GM12878 (cell line): ENCODE results near the gene ATP5PO. TPM values are rescaled to one million over a fixed set of nuclear protein-coding genes. Genes with fewer than 3 reads are reported as not detected.

Experiments used
- ATF7 ChIP-seq: fragments of 450-650 bp; IDR thresholded peaks from 2 replicates; pipeline ENCODE4 v1.6.1; 2016; ENCODE audit warnings: low read depth, mild to moderate bottlenecking
- BCLAF1 ChIP-seq: fragments of 450-650 bp; IDR thresholded peaks from 2 replicates; pipeline ENCODE4 v1.6.1; 2017; ENCODE audit warnings: antibody characterized with exemption, mild to moderate bottlenecking, moderate library complexity
- CBFB ChIP-seq: IDR thresholded peaks from 2 replicates; pipeline ENCODE4 v1.6.1; 2016; ENCODE audit warnings: antibody characterized with exemption, low read depth
- CEBPB ChIP-seq, 2 experiments: fragments of 150-350 bp in 1 of 2; IDR thresholded peaks; 2 replicates each; pipeline ENCODE4 v1.6.1; 2012 to 2014; ENCODE audit warnings: low read depth in 2 of 2, low read length in 2 of 2, borderline replicate concordance in 1 of 2, inconsistent platforms in 1 of 2
- DPF2 ChIP-seq: fragments of 450-650 bp; IDR thresholded peaks from 2 replicates; pipeline ENCODE4 v1.6.1; 2017; ENCODE audit warnings: mild to moderate bottlenecking
- ETV6 ChIP-seq, 2 experiments: fragments of 450-650 bp in 1 of 2; IDR thresholded peaks in 1 of 2; conservative IDR thresholded peaks in 1 of 2; 2 replicates each; pipeline ENCODE4 v1.6.1; 2014; ENCODE audit warnings: antibody characterized with exemption in 1 of 2, borderline replicate concordance in 1 of 2, low read depth in 1 of 2, mild to moderate bottlenecking in 1 of 2, moderate library complexity in 1 of 2
- FOXK2 ChIP-seq: fragments of 450-650 bp; IDR thresholded peaks from 2 replicates; pipeline ENCODE4 v1.6.1; 2017; ENCODE audit warnings: mild to moderate bottlenecking, moderate library complexity
- HDGF ChIP-seq: fragments of 450-650 bp; IDR thresholded peaks from 2 replicates; pipeline ENCODE4 v1.6.1; 2016; ENCODE audit warnings: antibody characterized with exemption
- IKZF1 ChIP-seq: fragments of 450-650 bp; conservative IDR thresholded peaks from 2 replicates; pipeline ENCODE4 v1.6.1; 2017; ENCODE audit warnings: antibody characterized with exemption, mild to moderate bottlenecking
- MEF2B ChIP-seq: fragments of 450-650 bp; IDR thresholded peaks from 2 replicates; pipeline ENCODE4 v1.6.1; 2018; ENCODE audit warnings: mild to moderate bottlenecking, moderate library complexity; ENCODE audit not compliant: partially characterized antibody, poor library complexity, severe bottlenecking
- NR2C2 ChIP-seq: IDR thresholded peaks from 2 replicates; pipeline ENCODE4 v1.6.1; 2011; ENCODE audit warnings: borderline replicate concordance, low read depth; ENCODE audit not compliant: control insufficient read depth, insufficient read length
- PAX5 ChIP-seq: IDR thresholded peaks from 2 replicates; pipeline ENCODE4 v1.6.1; 2011; ENCODE audit warnings: low read depth, low read length, borderline replicate concordance
- PML ChIP-seq: IDR thresholded peaks from 2 replicates; pipeline ENCODE4 v1.6.1; 2012; ENCODE audit warnings: low read length, inconsistent platforms
- RELB ChIP-seq: fragments of 450-650 bp; IDR thresholded peaks from 2 replicates; pipeline ENCODE4 v1.6.1; 2017; ENCODE audit warnings: low read depth, mild to moderate bottlenecking, moderate library complexity
- SIN3A ChIP-seq: IDR thresholded peaks from 2 replicates; pipeline ENCODE4 v1.6.1; 2012; ENCODE audit warnings: low read depth, low read length, improper control_type of control experiment
- SKIL ChIP-seq: fragments of 450-650 bp; IDR thresholded peaks from 2 replicates; pipeline ENCODE4 v1.6.1; 2017; ENCODE audit warnings: mild to moderate bottlenecking, low read depth, inconsistent platforms; ENCODE audit not compliant: poor library complexity, severe bottlenecking
- SP1 ChIP-seq: IDR thresholded peaks from one replicate; pipeline ENCODE4 v1.6.1; 2011; ENCODE audit warnings: low read depth, low read length
- SPI1 ChIP-seq: IDR thresholded peaks from 2 replicates; pipeline ENCODE4 v1.6.1; 2011; ENCODE audit warnings: low read depth, mild to moderate bottlenecking, low read length, moderate library complexity, borderline replicate concordance; ENCODE audit not compliant: insufficient read depth
- SRF ChIP-seq, 2 experiments: IDR thresholded peaks; 2 replicates each; pipeline ENCODE4 v1.6.1; 2011; ENCODE audit warnings: low read depth in 2 of 2, low read length in 2 of 2, mild to moderate bottlenecking in 1 of 2, moderate library complexity in 1 of 2
- TCF3 ChIP-seq: IDR thresholded peaks from 2 replicates; pipeline ENCODE4 v1.6.1; 2012; ENCODE audit warnings: low read depth, mild to moderate bottlenecking, low read length, borderline replicate concordance; ENCODE audit not compliant: insufficient read depth
- WRNIP1 ChIP-seq: IDR thresholded peaks from 2 replicates; pipeline ENCODE4 v1.6.1; 2011; ENCODE audit warnings: low read depth, low read length, improper control_type of control experiment, borderline replicate concordance
- ZNF207 ChIP-seq: fragments of 450-650 bp; IDR thresholded peaks from 2 replicates; pipeline ENCODE4 v1.6.1; 2014; ENCODE audit warnings: antibody characterized with exemption, mild to moderate bottlenecking, borderline replicate concordance
- ZNF24 ChIP-seq: fragments of 450-650 bp; IDR thresholded peaks from 2 replicates; pipeline ENCODE4 v1.6.1; 2017; ENCODE audit warnings: antibody characterized with exemption, mild to moderate bottlenecking
- polyA plus RNA-seq, 11 experiments: library from polyadenylated mRNA; depleted of rRNA in 4 of 11; unstranded in 6 of 11; stranded (reverse) in 5 of 11; fragments of >200 nt; fragmentation: Nextera tagmentation in 4 of 11; fragmentation: Illumina TruSeq in 1 of 11; extraction: Ambion mirVana in 4 of 11; extraction: Trizol in 1 of 11; gene quantifications; 1 replicate in 1 of 11; 2 replicates in 10 of 11; pipeline versions ENCODE4 v1.2.1 to v1.2.3, GENCODE V29; 2011 to 2016; ENCODE audit warnings: inconsistent platforms in 2 of 11, missing spikeins in 2 of 11, low read depth in 1 of 11
- total RNA-seq, 4 experiments: library from RNA; depleted of rRNA in 3 of 4; stranded (reverse); fragments of >200 nt in 3 of 4; fragmentation: Illumina TruSeq in 1 of 4; extraction: Trizol in 1 of 4; gene quantifications; 2 replicates each; pipeline versions ENCODE4 v1.2.1 to v1.2.3, GENCODE V29; 2013 to 2021

ATP5PO gene
- total and polyA plus RNA-seq, 10 of the 15 experiments (the other 5 are each of a cell fraction or from before 2014, with no cell fraction given) = 251 to 1,656 (median 470) TPM

- TF ChIP-seq SKIL = peak; percentile 60
- peak; percentile 23 for TF ChIP-seq SP1
- peak in 1 of 2 experiments; percentile 78; a peak in 2 of 4 replicates for TF ChIP-seq ETV6 (conservative IDR thresholded peaks at IDR 0.05 in 1 of 2, IDR thresholded peaks at IDR 0.05 in 1 of 2; ENCODE audit: borderline replicate concordance in 1 of 2, low read depth in 1 of 2)
- TF ChIP-seq TCF3 = 0 out of 2 replicates have a peak, but pooled peaks have one; percentile 69
- no peak for TF ChIP-seq BCLAF1
- TF ChIP-seq SIN3A = peak; percentile 74; the same call in 1 of the 2 replicates
- peak; percentile 83 for TF ChIP-seq ATF7
- peak; percentile 14; the same call in 1 of the 2 replicates for TF ChIP-seq PML
- no peak for TF ChIP-seq NR2C2
- peak; percentile 71; the same call in 1 of the 2 replicates for TF ChIP-seq SPI1
- peak; percentile 79 to 88 for TF ChIP-seq SRF (IDR thresholded peaks at IDR 0.05; ENCODE audit: low read depth in 2 of 2, low read length in 2 of 2)
- TF ChIP-seq DPF2 = peak; percentile 59; the same call in 1 of the 2 replicates
- peak; percentile 99 for TF ChIP-seq HDGF
- TF ChIP-seq MEF2B = peak; percentile 51
- no peak for TF ChIP-seq ZNF207
- TF ChIP-seq CBFB = peak; percentile 84
- TF ChIP-seq ZNF24 = 0 out of 2 replicates have a peak, but pooled peaks have one; percentile 19
- no peak for TF ChIP-seq CEBPB (IDR thresholded peaks at IDR 0.05; ENCODE audit: borderline replicate concordance in 1 of 2, low read depth in 2 of 2, low read length in 2 of 2)
- peak; percentile 65; the same call in 1 of the 2 replicates for TF ChIP-seq PAX5
- TF ChIP-seq WRNIP1 = peak; percentile 87; the same call in 1 of the 2 replicates
- peak; percentile 84 for TF ChIP-seq IKZF1
- peak; percentile 90 for TF ChIP-seq FOXK2
- TF ChIP-seq RELB = peak; percentile 58
These were observed 32.7 kb upstream of the ATP5PO start (continued) for GRCh38 chr21:33948096-33948950.
